HEK293 (cell line): ENCODE data around the gene RAB11A.

Experiments
- CTCF ChIA-PET: fragments of 350-600 bp; formaldehyde crosslinking; extraction: SDS; loops from one replicate; lab custom pipeline; 2021; ENCODE audit warnings: antibody characterized with exemption; lab: Yijun Ruan, JAX
- POLR2A ChIA-PET: fragments of 300-600 bp; formaldehyde crosslinking; extraction: SDS; loops from one replicate; lab custom pipeline; 2020; ENCODE audit warnings: antibody characterized with exemption, inconsistent platforms; lab: Yijun Ruan, JAX
- H3K27ac ChIP-seq: fragments of 200-500 bp; sonication (Bioruptor generic); 2 replicates; pipeline ENCODE4 v1.5.1; 2014; ENCODE audit warnings: low read depth, low read length, control low read depth, inconsistent platforms; ENCODE audit errors: extremely low read depth
- H3K36me3 ChIP-seq, 2 experiments: fragments of 200-500 bp in 1 of 2; sonication (Bioruptor generic) in 1 of 2; 1 replicate in 1 of 2; 2 replicates in 1 of 2; pipeline ENCODE4 v1.5.1; 2014 to 2017; ENCODE audit warnings: inconsistent platforms in 2 of 2, low read length in 2 of 2; ENCODE audit not compliant: control insufficient read depth in 2 of 2, insufficient read depth in 1 of 2
- H3K4me1 ChIP-seq: fragments of 200-500 bp; sonication (Bioruptor generic); 2 replicates; pipeline ENCODE4 v1.5.1; 2014; ENCODE audit warnings: mild to moderate bottlenecking, low read length, inconsistent platforms; ENCODE audit not compliant: control insufficient read depth, insufficient read depth
- H3K4me3 ChIP-seq: 2 replicates; pipeline ENCODE4 v1.5.1; 2011; ENCODE audit warnings: low read depth, mild to moderate bottlenecking, control low read depth, low read length, moderate library complexity
- H3K9me3 ChIP-seq: fragments of 200-500 bp; sonication (Bioruptor generic); 2 replicates; pipeline ENCODE4 v1.5.1; 2014; ENCODE audit warnings: low read depth, low read length, inconsistent platforms; ENCODE audit not compliant: control insufficient read depth, insufficient read depth
- BCL11A ChIP-seq: fragments of 450-650 bp; formaldehyde crosslinking; IDR thresholded peaks from 2 replicates; pipeline ENCODE4 v1.5.1; 2016; ENCODE audit warnings: low read depth, missing biosample characterization, missing genetic modification characterization
- BCL6B ChIP-seq: fragments of 450-650 bp; formaldehyde crosslinking; IDR thresholded peaks from 2 replicates; pipeline ENCODE4 v1.5.1; 2017; ENCODE audit warnings: missing biosample characterization, missing genetic modification characterization
- ELK4 ChIP-seq: IDR thresholded peaks from 2 replicates; pipeline ENCODE4 v1.6.1; 2011; ENCODE audit warnings: mild to moderate bottlenecking, low read depth, low read length, borderline replicate concordance
- HIC1 ChIP-seq: fragments of 450-650 bp; formaldehyde crosslinking; IDR thresholded peaks from 2 replicates; pipeline ENCODE4 v1.5.1; 2016; ENCODE audit warnings: missing biosample characterization, missing genetic modification characterization
- KLF10 ChIP-seq: fragments of 450-650 bp; IDR thresholded peaks from 2 replicates; pipeline ENCODE4 v1.5.1; 2018; ENCODE audit warnings: missing biosample characterization, mild to moderate bottlenecking, missing genetic modification characterization
- REPIN1 ChIP-seq: fragments of 450-650 bp; formaldehyde crosslinking; IDR thresholded peaks from 2 replicates; pipeline ENCODE4 v1.5.1; 2017; ENCODE audit warnings: missing biosample characterization, missing genetic modification characterization, low read depth
- SCRT2 ChIP-seq: fragments of 450-650 bp; formaldehyde crosslinking; IDR thresholded peaks from 2 replicates; pipeline ENCODE4 v1.5.1; 2016; ENCODE audit warnings: missing biosample characterization, missing genetic modification characterization
- TCF7L2 ChIP-seq: IDR thresholded peaks from 2 replicates; pipeline ENCODE4 v1.6.1; 2011; ENCODE audit warnings: low read depth, mild to moderate bottlenecking, inconsistent platforms, low read length, moderate library complexity, borderline replicate concordance
- WT1 ChIP-seq: fragments of 450-650 bp; formaldehyde crosslinking; IDR thresholded peaks from 2 replicates; pipeline ENCODE4 v1.5.1; 2016; ENCODE audit warnings: missing biosample characterization, missing genetic modification characterization
- YY1 ChIP-seq: fragments of 450-650 bp; formaldehyde crosslinking; IDR thresholded peaks from 2 replicates; pipeline ENCODE4 v1.5.1; 2018; ENCODE audit warnings: missing biosample characterization, missing genetic modification characterization
- YY2 ChIP-seq: fragments of 450-650 bp; formaldehyde crosslinking; IDR thresholded peaks from 2 replicates; pipeline ENCODE4 v1.5.1; 2016; ENCODE audit warnings: missing biosample characterization, missing genetic modification characterization
- ZBTB1 ChIP-seq: fragments of 450-650 bp; formaldehyde crosslinking; IDR thresholded peaks from 2 replicates; pipeline ENCODE4 v1.5.1; 2016; ENCODE audit warnings: missing biosample characterization, missing genetic modification characterization
- ZFHX2 ChIP-seq: fragments of 450-650 bp; formaldehyde crosslinking; conservative IDR thresholded peaks from 2 replicates; pipeline ENCODE4 v1.5.1; 2016; ENCODE audit warnings: missing biosample characterization, missing genetic modification characterization
- ZNF112 ChIP-seq: fragments of 450-650 bp; formaldehyde crosslinking; IDR thresholded peaks from 2 replicates; pipeline ENCODE4 v1.5.0; 2017; ENCODE audit warnings: missing biosample characterization, missing genetic modification characterization
- ZNF157 ChIP-seq: fragments of 450-650 bp; formaldehyde crosslinking; IDR thresholded peaks from 2 replicates; pipeline ENCODE4 v1.5.1; 2016; ENCODE audit warnings: missing biosample characterization, missing genetic modification characterization
- ZNF19 ChIP-seq: fragments of 450-650 bp; formaldehyde crosslinking; IDR thresholded peaks from 2 replicates; pipeline ENCODE4; 2016; ENCODE audit warnings: missing biosample characterization, missing genetic modification characterization, low read depth
- ZNF2 ChIP-seq: fragments of 450-650 bp; formaldehyde crosslinking; IDR thresholded peaks from 2 replicates; pipeline ENCODE4 v1.5.1; 2016; ENCODE audit warnings: missing biosample characterization, missing genetic modification characterization
- ZNF280D ChIP-seq: fragments of 450-650 bp; formaldehyde crosslinking; IDR thresholded peaks from 2 replicates; pipeline ENCODE4 v1.5.1; 2016; ENCODE audit warnings: missing biosample characterization, missing genetic modification characterization
- ZNF426 ChIP-seq: fragments of 450-650 bp; formaldehyde crosslinking; IDR thresholded peaks from 2 replicates; pipeline ENCODE4 v1.5.1; 2017; ENCODE audit warnings: missing biosample characterization, missing genetic modification characterization, mild to moderate bottlenecking, inconsistent platforms, moderate library complexity
- ZNF473 ChIP-seq: fragments of 450-650 bp; formaldehyde crosslinking; IDR thresholded peaks from 2 replicates; pipeline ENCODE4 v1.5.1; 2017; ENCODE audit warnings: missing biosample characterization, missing genetic modification characterization
- ZNF560 ChIP-seq: fragments of 450-650 bp; formaldehyde crosslinking; IDR thresholded peaks from 2 replicates; pipeline ENCODE4 v1.5.1; 2017; ENCODE audit warnings: missing biosample characterization, missing genetic modification characterization, borderline replicate concordance
- ZNF624 ChIP-seq: fragments of 450-650 bp; formaldehyde crosslinking; IDR thresholded peaks from 2 replicates; pipeline ENCODE4 v1.5.1; 2017; ENCODE audit warnings: missing biosample characterization, missing genetic modification characterization
- ZNF664 ChIP-seq: fragments of 450-650 bp; formaldehyde crosslinking; IDR thresholded peaks from 2 replicates; pipeline ENCODE4 v1.5.1; 2016; ENCODE audit warnings: missing biosample characterization, missing genetic modification characterization
- ZSCAN30 ChIP-seq: fragments of 450-650 bp; IDR thresholded peaks from 2 replicates; pipeline ENCODE4 v1.5.1; 2018; ENCODE audit warnings: missing biosample characterization, mild to moderate bottlenecking, missing genetic modification characterization, moderate library complexity

Gene RAB11A

GRCh38 chr15:65909831-65910230 lies 40.5 kb downstream of the RAB11A start:
- Histone ChIP-seq H3K36me3 (peaks cover 0 to 71% of the 10 kb centered on the region in 2 experiments; a peak in 2 of 3 replicates), H3K9me3 (no peaks in the 10 kb centered on the region), H3K27ac (no peak overlapping the region), H3K4me1 (no peaks in the 10 kb centered on the region), H3K4me3 (no peak overlapping the region)
- TF ChIP-seq ZSCAN30 (tag by site-specific recombination) (no peak), ZNF426 (tag by site-specific recombination) (no peak), BCL11A (tag by site-specific recombination) (no peak), ZBTB1 (no peak), ZNF473 (tag by site-specific recombination) (no peak), SCRT2 (tag by site-specific recombination) (no peak), ZNF560 (no peak)
- CTCF ChIA-PET: interaction anchor here (0.8 to 1.6 kb wide), 2 partner anchors 75 to 271 kb away, joined by 3 to 4 read pairs; no protein-coding TSS in a partner anchor
- POLR2A ChIA-PET: interaction anchor here (2.2 kb wide), 1 partner anchor 41 kb away, joined by 5 read pairs; the partner anchor contains the start of gene RAB11A

GRCh38 chr15:65910341-65910740 lies 41.0 kb downstream of the RAB11A start:
- no peak overlapping the region for H3K4me3 ChIP-seq
- CTCF ChIA-PET: interaction anchor here (0.8 to 1.6 kb wide), 2 partner anchors 75 to 272 kb away, joined by 3 to 4 read pairs; no protein-coding TSS in a partner anchor
- no peak overlapping the region for H3K27ac ChIP-seq
- H3K9me3 ChIP-seq: no peaks in the 10 kb centered on the region
- no peak for TF ChIP-seq ZNF664 (tag by site-specific recombination)
- no peak for TF ChIP-seq BCL6B
- TF ChIP-seq ELK4: no peak
- TF ChIP-seq ZNF2: no peak
- TF ChIP-seq SCRT2 (tag by site-specific recombination): no peak
- no peak for TF ChIP-seq ZNF157
- TF ChIP-seq YY2 (tag by site-specific recombination): no peak
- TF ChIP-seq YY1 (tag by site-specific recombination): no peak
- no peak for TF ChIP-seq KLF10 (tag by site-specific recombination)
- no peak for TF ChIP-seq TCF7L2
- TF ChIP-seq WT1 (tag by site-specific recombination): no peak
- TF ChIP-seq HIC1: no peak
- no peak for TF ChIP-seq ZNF112 (tag by site-specific recombination)
- TF ChIP-seq ZNF624 (tag by site-specific recombination): no peak
- TF ChIP-seq ZFHX2 (tag by site-specific recombination): no peak
- TF ChIP-seq ZNF280D: no peak
- no peak for TF ChIP-seq REPIN1 (tag by site-specific recombination)
- no peak for TF ChIP-seq ZNF19 (tag by site-specific recombination)
- H3K4me1 ChIP-seq: no peaks in the 10 kb centered on the region
- peaks cover 0 to 69% of the 10 kb centered on the region in 2 experiments; a peak in 2 of 3 replicates for H3K36me3 ChIP-seq
- POLR2A ChIA-PET: interaction anchor here (2.2 kb wide), 1 partner anchor 41 kb away, joined by 5 read pairs; the partner anchor contains the start of gene RAB11A
